H9 (cell line): ENCODE measurements around the gene CTNNBL1. TPM values are rescaled to one million over a fixed set of nuclear protein-coding genes. Genes with fewer than 3 reads are reported as not detected.

Experiments used
- DNase-seq: peaks from one replicate; pipeline ENCODE4 v3.0.0-alpha.2; 2017
- H2AFZ ChIP-seq: one replicate; pipeline ENCODE4 v1.6.1; 2013; ENCODE audit warnings: mild to moderate bottlenecking, low read length, control low read depth, moderate library complexity
- H2AK5ac ChIP-seq: 2 replicates; pipeline ENCODE4 v1.6.1; 2013; ENCODE audit warnings: low read length, control low read depth, mixed read lengths; ENCODE audit not compliant: insufficient read length
- H2BK120ac ChIP-seq: one replicate; pipeline ENCODE4 v1.6.1; 2013; ENCODE audit warnings: low read depth, mild to moderate bottlenecking, low read length, control low read depth, inconsistent platforms; ENCODE audit not compliant: poor library complexity, severe bottlenecking
- H2BK12ac ChIP-seq: 2 replicates; pipeline ENCODE4 v1.6.1; 2013; ENCODE audit warnings: low read length, control low read depth, mixed read lengths, low read depth; ENCODE audit not compliant: insufficient read length
- H2BK15ac ChIP-seq: 2 replicates; pipeline ENCODE4 v1.6.1; 2013; ENCODE audit warnings: low read depth, low read length, control low read depth
- H2BK20ac ChIP-seq: one replicate; pipeline ENCODE4 v1.6.1; 2013; ENCODE audit warnings: low read depth, mild to moderate bottlenecking, low read length, control low read depth, inconsistent platforms; ENCODE audit not compliant: poor library complexity, severe bottlenecking
- H2BK5ac ChIP-seq: 2 replicates; pipeline ENCODE4 v1.6.1; 2013; ENCODE audit warnings: low read length, control low read depth, mixed read lengths; ENCODE audit not compliant: insufficient read length
- H3K14ac ChIP-seq: 2 replicates; pipeline ENCODE4 v1.6.1; 2013; ENCODE audit warnings: low read length, control low read depth; ENCODE audit not compliant: insufficient read depth
- H3K18ac ChIP-seq: 2 replicates; pipeline ENCODE4 v1.6.1; 2013; ENCODE audit warnings: low read depth, mild to moderate bottlenecking, mixed read lengths, low read length, control low read depth; ENCODE audit not compliant: insufficient read length
- H3K23ac ChIP-seq: 2 replicates; pipeline ENCODE4 v1.6.1; 2013; ENCODE audit warnings: low read length, control low read depth, mixed read lengths, low read depth; ENCODE audit not compliant: insufficient read length
- H3K23me2 ChIP-seq: 2 replicates; pipeline ENCODE4 v1.6.1; 2013; ENCODE audit warnings: low read depth, mild to moderate bottlenecking, mixed read lengths, low read length, control low read depth; ENCODE audit not compliant: insufficient read length, poor library complexity, severe bottlenecking
- H3K27ac ChIP-seq: 2 replicates; pipeline ENCODE4 v1.5.1; 2013; ENCODE audit warnings: low read length, control low read depth, mixed read lengths, low read depth; ENCODE audit not compliant: insufficient read length
- H3K27me3 ChIP-seq: 2 replicates; pipeline ENCODE4 v1.6.1; 2013; ENCODE audit warnings: low read length, control low read depth, inconsistent platforms; ENCODE audit not compliant: insufficient read depth
- H3K4ac ChIP-seq: 2 replicates; pipeline ENCODE4 v1.6.1; 2013; ENCODE audit warnings: low read depth, mild to moderate bottlenecking, control low read depth, inconsistent platforms, low read length, moderate library complexity
- H3K4me1 ChIP-seq: 2 replicates; pipeline ENCODE4 v1.6.1; 2013; ENCODE audit warnings: low read length, control low read depth, inconsistent platforms; ENCODE audit not compliant: insufficient read depth
- H3K4me2 ChIP-seq: 2 replicates; pipeline ENCODE4 v1.6.1; 2013; ENCODE audit warnings: low read length, control low read depth, mixed read lengths; ENCODE audit not compliant: insufficient read length, insufficient read depth
- H3K56ac ChIP-seq: 2 replicates; pipeline ENCODE4 v1.6.1; 2013; ENCODE audit warnings: low read depth, mild to moderate bottlenecking, mixed read lengths, low read length, control low read depth; ENCODE audit not compliant: insufficient read length
- H3K79me1 ChIP-seq: 2 replicates; pipeline ENCODE4 v1.6.1; 2013; ENCODE audit warnings: low read depth, mild to moderate bottlenecking, moderate library complexity, low read length, control low read depth, inconsistent platforms; ENCODE audit not compliant: insufficient read depth, poor library complexity, severe bottlenecking
- H3K79me2 ChIP-seq: 2 replicates; pipeline ENCODE4 v1.6.1; 2013; ENCODE audit warnings: low read length, control low read depth, inconsistent platforms; ENCODE audit not compliant: insufficient read depth
- H3K9ac ChIP-seq: 2 replicates; pipeline ENCODE4 v1.6.1; 2013; ENCODE audit warnings: low read length, control low read depth, mixed read lengths; ENCODE audit not compliant: insufficient read length; ENCODE audit errors: extremely low read depth
- H3K9me3 ChIP-seq: one replicate; pipeline ENCODE4 v1.6.1; 2013; ENCODE audit warnings: low read depth, low read length, inconsistent platforms; ENCODE audit not compliant: control insufficient read depth
- H3T11ph ChIP-seq: one replicate; pipeline ENCODE4 v1.6.1; 2013; ENCODE audit warnings: mild to moderate bottlenecking, low read length, control low read depth, inconsistent platforms
- H4K20me1 ChIP-seq: one replicate; pipeline ENCODE4 v1.6.1; 2013; ENCODE audit not compliant: control insufficient read depth, insufficient read length, insufficient read depth
- H4K5ac ChIP-seq: 2 replicates; pipeline ENCODE4 v1.6.1; 2013; ENCODE audit warnings: low read depth, mild to moderate bottlenecking, mixed read lengths, low read length, control low read depth; ENCODE audit not compliant: insufficient read length
- H4K8ac ChIP-seq: replicated peaks from 2 replicates; pipeline ENCODE4 v1.6.1; 2013; ENCODE audit warnings: low read length, control low read depth, mixed read lengths, low read depth; ENCODE audit not compliant: insufficient read length
- H4K91ac ChIP-seq: 2 replicates; pipeline ENCODE4 v1.6.1; 2013; ENCODE audit warnings: low read depth, mild to moderate bottlenecking, moderate library complexity, mixed read lengths, low read length, control low read depth; ENCODE audit not compliant: insufficient read length
- H3K27ac Mint-ChIP-seq, 3 experiments: 2 replicates in 2 of 3; 3 replicates in 1 of 3; pipeline ENCODE4 v1.8.0; 2020 to 2021; ENCODE audit warnings: mixed read lengths in 3 of 3, mild to moderate bottlenecking in 1 of 3, moderate library complexity in 1 of 3
- H3K27me3 Mint-ChIP-seq: 2 replicates; pipeline ENCODE4 v1.8.0; 2021; ENCODE audit warnings: low read depth, mild to moderate bottlenecking, moderate library complexity, mixed read lengths
- H3K36me3 Mint-ChIP-seq, 3 experiments: 2 replicates in 2 of 3; 3 replicates in 1 of 3; pipeline ENCODE4 v1.8.0; 2020 to 2021; ENCODE audit warnings: low read depth in 3 of 3, mixed read lengths in 3 of 3; ENCODE audit not compliant: insufficient read depth in 1 of 3
- H3K4me1 Mint-ChIP-seq, 2 experiments: 2 replicates each; pipeline ENCODE4 v1.8.0; 2020; ENCODE audit warnings: mixed read lengths in 2 of 2
- H3K4me3 Mint-ChIP-seq, 2 experiments: 2 replicates in 1 of 2; 3 replicates in 1 of 2; pipeline ENCODE4 v1.8.0; 2020 to 2021; ENCODE audit warnings: mild to moderate bottlenecking in 2 of 2, mixed read lengths in 2 of 2, moderate library complexity in 1 of 2
- H3K9me3 Mint-ChIP-seq, 2 experiments: 2 replicates in 1 of 2; 3 replicates in 1 of 2; pipeline ENCODE4 v1.8.0; 2020; ENCODE audit warnings: mild to moderate bottlenecking in 2 of 2, mixed read lengths in 2 of 2, moderate library complexity in 1 of 2
- whole genome bisulfite sequencing: extraction: QIAGEN DNeasy Blood & Tissue Kit; methylation state at CpG from one replicate; pipeline ENCODE4 v1.1.7; 2013; ENCODE audit warnings: missing lambda C conversion rate, low lambda C conversion rate, mixed read lengths; ENCODE audit not compliant: insufficient read length; ENCODE audit errors: extremely low coverage; 5-methylcytosine and 5-hydroxymethylcytosine counted together
- total RNA-seq: library from RNA; stranded (reverse); gene quantifications from 2 replicates; pipeline ENCODE4 v1.2.1, GENCODE V29; 2021
- TF ChIP-seq, protein P1 (sequence below): fragments of 200-600 bp; sonication (generic); conservative IDR thresholded peaks from 3 replicates; pipeline ENCODE4 v1.8.0; 2021; ENCODE audit warnings: antibody characterized with exemption, mild to moderate bottlenecking

CTNNBL1 gene
- total RNA-seq, 1 experiment from 2014 or later, result 67.2 TPM

- H3K27me3 Mint-ChIP-seq, result no peaks in the 10 kb centered on the region
- Histone ChIP-seq H4K8ac (no peak overlapping the region), H2BK15ac (no peak overlapping the region), H2AK5ac (no peak overlapping the region), H2BK120ac (no peak overlapping the region), H3K4ac (no peak overlapping the region), H3K23ac (no peak overlapping the region), H3K9ac (no peak overlapping the region), H2BK20ac (no peak overlapping the region), H3K14ac (no peak overlapping the region), H2AFZ (no peak overlapping the region), H3K4me2 (no peak overlapping the region), H3T11ph (no peak overlapping the region), H4K5ac (no peak overlapping the region), H3K27ac (no peak overlapping the region), H4K20me1 (no peaks in the 10 kb centered on the region), H3K56ac (no peak overlapping the region), H3K79me2 (no peaks in the 10 kb centered on the region), H2BK5ac (no peak overlapping the region), H3K18ac (no peak overlapping the region), H3K4me1 (peaks cover 1% of the 10 kb centered on the region; the same call in 1 of the 2 replicates), H2BK12ac (no peak overlapping the region), H3K23me2 (no peaks in the 10 kb centered on the region), H3K27me3 (no peaks in the 10 kb centered on the region), H3K79me1 (no peaks in the 10 kb centered on the region), H4K91ac (no peak overlapping the region), H3K9me3 (no peaks in the 10 kb centered on the region)
- TF ChIP-seq, protein P1, sequence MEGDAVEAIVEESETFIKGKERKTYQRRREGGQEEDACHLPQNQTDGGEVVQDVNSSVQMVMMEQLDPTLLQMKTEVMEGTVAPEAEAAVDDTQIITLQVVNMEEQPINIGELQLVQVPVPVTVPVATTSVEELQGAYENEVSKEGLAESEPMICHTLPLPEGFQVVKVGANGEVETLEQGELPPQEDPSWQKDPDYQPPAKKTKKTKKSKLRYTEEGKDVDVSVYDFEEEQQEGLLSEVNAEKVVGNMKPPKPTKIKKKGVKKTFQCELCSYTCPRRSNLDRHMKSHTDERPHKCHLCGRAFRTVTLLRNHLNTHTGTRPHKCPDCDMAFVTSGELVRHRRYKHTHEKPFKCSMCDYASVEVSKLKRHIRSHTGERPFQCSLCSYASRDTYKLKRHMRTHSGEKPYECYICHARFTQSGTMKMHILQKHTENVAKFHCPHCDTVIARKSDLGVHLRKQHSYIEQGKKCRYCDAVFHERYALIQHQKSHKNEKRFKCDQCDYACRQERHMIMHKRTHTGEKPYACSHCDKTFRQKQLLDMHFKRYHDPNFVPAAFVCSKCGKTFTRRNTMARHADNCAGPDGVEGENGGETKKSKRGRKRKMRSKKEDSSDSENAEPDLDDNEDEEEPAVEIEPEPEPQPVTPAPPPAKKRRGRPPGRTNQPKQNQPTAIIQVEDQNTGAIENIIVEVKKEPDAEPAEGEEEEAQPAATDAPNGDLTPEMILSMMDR, result no peak
- H3K36me3 Mint-ChIP-seq, result peaks cover 0 to 2% (median 0%) of the 10 kb centered on the region in 3 experiments; a peak in 3 of 7 replicates
- peaks cover 26 to 30% of the 10 kb centered on the region in 2 experiments for H3K4me1 Mint-ChIP-seq
- no peak overlapping the region for H3K4me3 Mint-ChIP-seq
- H3K9me3 Mint-ChIP-seq, result no peaks in the 10 kb centered on the region
- no CpG with 5 or more reads among the region's 9 CpGs for WGBS
- peak overlapping the region in 1 of 3 experiments; percentile 4; a peak in 1 of 7 replicates for H3K27ac Mint-ChIP-seq
- DNase-seq, result no peak
Observed at GRCh38 chr20:37849156-37849555, 155.3 kb downstream of the CTNNBL1 start.
